Activated naive CD8-positive, alpha-beta T cell treated with anti-CD3 and anti-CD28 coated beads, Interleukin-2, amount 50 U/mL, for 16 hours (primary cell): ENCODE measurements around the gene MRPL38.

Source experiments
- DNase-seq: peaks from one replicate; pipeline ENCODE4 v3.0.0-alpha.2; 2020; ENCODE audit warnings: low read depth, low spot score

MRPL38 gene

DNA sequence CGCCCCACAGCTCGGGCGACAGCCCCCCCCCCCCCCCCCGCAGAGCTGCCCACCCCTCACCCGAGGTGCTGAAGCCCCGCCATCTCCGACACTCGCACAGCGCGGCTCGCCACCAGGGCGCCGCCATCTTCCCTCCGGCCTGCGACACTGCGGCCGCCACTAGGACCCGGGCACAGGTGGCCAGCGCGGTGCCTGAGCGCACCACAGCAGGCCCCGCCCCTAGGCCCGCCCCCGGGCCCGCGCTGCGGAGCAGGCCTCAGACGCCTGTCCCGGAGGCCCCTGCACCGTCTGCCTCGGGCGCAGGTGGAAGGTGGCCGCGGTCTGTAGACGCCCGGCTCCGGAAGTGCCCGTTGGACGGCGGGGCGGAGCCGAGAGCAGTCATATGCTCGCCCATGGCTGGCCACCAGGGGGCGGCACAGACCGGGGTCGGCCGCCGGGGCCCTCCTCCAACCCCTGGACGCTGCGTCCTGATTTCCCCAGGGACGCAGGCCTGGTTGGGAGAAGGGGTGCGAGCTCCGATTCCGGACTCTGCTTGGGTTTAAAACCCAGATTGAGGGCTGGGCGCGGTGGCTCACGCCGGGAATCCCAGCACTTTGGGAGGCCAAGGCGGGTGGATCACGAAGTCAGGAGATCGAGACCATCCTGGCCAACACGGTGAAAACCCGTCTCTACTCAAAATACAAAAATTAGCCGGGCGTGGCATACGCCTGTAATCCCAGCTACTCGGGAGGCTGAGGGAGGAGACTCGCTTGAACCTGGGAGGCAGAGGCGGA lies at the start of gene MRPL38:
TSS of gene MRPL38 (minus strand) at position 136 of the 773 bp plus-strand sequence. CDS start at position 127, 9 bp downstream.
- peak; percentile 90 for DNase-seq

DNA sequence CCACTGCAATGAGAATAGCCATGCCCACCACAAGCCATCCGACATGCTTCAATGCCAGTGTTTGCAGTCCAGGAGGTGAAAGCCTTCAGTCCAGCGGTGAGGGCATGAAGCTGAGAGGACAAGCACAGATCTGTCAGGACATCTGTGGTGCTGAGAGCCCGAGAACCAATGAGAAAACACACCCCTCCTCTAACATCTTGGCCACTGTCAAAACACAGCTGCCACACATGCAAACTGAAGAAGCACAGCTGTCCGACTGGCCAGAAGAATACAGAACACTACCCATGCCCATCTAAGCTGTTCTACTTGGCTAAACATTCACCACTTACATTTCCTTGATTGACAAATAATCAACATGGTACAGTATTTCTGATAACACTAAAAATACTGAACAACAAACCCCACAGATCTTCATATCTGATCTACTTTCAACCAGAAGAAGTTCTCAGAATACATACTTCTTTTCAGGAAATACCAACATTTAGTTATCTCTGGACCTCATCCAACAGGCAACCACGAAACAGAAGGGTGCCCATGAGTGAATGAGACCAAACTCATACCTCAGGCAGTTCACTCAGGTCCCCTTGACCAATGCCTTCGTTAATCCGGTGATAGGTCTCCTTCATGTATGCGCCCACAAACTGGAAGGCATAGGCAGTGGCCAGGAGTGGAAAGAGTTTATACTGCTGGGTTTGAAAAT lies 46.3 kb upstream of the MRPL38 start:
- no peak for DNase-seq

DNA sequence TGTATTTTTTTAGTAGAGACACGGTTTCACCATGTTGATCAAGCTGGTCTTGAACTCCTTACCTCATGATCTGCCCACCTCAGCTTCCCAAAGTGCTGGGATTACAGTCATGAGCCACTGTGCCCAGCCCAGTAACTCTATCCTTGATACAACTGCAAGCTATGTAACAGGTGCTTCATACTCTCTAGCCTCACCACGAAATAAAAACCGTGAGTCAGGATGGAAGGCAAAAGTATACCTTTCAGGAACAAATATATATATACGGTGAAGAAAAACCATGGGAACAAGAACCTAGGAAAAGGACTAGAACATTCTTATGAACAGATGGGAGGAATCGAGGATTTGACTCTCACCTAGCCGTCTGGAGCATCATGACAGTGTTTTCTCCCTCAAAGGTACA lies 45.7 kb upstream of the MRPL38 start:
- DNase-seq = no peak

DNA sequence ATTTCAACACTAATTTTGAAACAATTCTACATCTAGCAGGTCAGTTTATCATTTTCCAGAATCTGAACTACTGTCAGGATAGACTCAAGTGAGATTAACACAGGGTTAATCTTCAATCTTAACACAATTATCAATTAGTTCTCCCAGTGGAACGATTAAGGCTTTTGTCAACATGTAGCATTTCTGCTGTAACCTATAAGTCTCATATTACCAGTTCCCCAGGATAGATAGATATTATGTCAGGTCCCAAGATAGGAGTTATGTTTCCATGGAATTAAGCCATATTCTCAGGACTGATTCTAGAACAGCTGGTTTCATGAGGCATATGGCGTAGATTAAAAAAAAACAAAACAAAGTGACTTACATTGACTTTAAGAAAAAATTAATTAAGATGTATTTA lies 40.5 kb upstream of the MRPL38 start:
- DNase-seq = no peak

DNA sequence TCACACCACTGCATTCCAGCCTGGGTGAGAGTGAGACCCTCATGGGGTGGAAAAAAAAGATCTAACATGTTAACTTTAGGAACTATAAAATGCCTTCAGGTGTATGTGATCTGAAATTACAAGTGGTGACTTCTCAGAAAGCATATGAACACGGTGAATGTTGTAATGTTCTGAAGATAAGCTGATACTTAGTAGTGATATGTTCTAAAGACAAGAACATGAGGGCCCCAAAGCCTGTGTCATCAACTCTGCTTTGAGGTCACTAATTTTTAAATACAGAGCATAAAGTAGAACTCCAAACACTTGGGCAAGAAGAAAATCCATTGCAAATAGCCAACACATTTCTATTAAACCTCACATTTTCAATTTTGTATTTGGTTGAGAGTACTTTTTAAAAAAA lies 38.8 kb upstream of the MRPL38 start:
- DNase-seq = no peak

DNA sequence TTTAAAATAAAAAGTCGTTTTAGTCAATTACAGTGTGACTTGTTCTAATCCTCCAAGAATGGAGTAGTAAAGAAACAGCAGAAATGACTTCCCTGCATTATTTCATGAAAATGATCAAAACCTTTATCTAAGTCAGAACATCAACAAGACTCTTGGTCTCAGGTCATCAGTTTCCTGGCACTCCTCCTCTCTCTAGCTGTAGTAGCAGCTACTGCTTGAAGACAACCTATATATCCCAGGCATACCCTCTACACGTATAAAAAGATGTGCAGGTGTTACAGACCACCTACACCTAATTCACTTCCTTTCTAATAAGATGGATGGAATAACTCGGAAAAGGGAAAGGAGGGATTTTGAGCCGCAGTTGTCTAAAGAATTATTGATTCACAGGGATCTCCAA lies 37.8 kb upstream of the MRPL38 start:
- DNase-seq = no peak

DNA sequence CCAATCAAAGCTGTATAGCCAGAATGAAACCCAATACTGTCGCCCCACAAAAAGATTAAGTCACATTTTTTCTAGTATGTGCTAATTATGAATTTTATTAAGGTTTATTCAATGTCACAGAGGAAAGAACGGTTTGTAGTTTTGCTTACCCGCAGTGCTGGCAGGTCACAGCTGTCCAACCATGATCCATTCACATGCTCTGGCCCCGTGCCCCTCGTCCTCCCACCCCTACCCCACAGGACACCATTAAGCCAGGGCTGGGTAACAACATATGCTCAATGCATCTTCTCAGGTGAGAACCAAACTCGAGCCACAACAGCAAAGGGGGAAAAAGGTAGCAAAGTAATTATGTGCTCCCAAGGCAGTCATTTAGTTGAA lies 36.7 kb upstream of the MRPL38 start:
- DNase-seq = no peak

DNA sequence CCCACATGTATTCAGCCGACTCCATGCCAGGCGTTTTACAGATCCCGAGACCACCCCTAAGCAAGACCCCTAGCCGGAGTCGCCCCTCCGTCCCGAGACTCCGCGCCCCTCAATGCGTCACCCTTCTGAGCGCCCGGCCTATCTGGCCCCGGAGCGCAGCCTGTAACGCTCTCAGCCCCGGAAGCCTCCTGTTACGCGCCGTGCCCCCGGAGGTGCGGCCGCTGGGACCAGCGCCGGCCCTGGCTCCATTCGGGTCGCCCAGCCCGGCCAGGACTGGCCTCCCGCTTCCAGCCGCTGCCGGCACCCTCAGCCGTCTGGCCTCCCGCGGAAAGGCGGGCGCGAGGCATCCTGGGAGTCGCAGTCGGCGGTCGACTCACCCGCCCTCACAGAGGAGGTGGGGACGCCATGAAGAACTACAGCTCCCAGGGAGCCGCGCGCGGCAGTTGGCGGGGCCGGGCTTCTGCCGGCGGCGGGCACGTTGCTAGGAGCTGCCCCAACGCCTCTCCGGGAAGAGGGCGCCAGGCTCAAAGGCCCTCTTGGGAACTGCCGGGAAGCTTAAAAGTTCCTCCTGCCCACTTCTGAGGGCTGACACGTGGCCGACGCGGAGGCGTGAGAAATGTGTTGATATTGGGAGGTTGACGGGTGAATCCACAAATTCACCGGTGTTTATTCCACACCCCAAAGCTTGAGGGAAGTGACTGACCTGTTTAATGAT lies 36.2 kb upstream of the MRPL38 start, which contains the start of gene FBF1:
TSS of gene FBF1 (minus strand) at position 316 of the 715 bp plus-strand sequence. CDS start 2,893 bp downstream, outside the sequence.
- peak; percentile 67 for DNase-seq

DNA sequence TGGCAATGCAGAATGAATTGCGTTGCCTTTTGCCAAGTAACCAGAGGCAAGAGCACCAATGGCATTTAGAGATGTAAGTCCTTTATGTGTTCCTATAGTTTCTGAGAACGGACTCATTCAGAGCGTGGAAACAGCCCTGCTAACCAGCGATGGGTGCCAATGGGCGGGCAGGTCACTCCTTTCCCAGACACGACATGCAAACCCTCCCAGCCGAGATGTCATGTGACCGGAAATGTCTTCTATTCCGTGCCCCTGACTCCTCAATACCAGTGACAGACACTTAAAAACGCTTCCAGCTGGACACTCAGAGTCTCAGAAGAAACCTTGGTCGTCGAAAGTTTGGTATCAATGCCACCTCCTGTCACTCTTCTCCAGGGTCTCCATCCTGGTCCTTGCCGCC lies 33.0 kb upstream of the MRPL38 start:
- DNase-seq = no peak

DNA sequence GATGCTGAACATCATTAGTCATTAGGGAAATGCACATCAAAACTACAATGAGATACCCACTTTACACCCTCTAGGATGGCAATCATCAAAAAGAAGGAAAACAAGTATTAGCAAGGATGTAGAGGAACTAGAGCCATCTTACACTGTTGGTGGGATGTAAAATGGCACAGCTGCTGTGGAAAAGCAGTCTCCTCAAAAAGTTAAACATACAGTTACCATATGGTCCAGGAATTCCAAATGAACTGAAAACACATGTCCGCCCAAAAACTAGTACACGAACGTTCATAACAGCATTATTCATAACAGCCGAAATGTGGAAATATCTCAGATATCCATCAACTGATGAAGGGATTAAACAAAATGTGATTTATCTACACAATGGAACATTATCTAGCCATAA lies 29.1 kb upstream of the MRPL38 start:
- DNase-seq = no peak

DNA sequence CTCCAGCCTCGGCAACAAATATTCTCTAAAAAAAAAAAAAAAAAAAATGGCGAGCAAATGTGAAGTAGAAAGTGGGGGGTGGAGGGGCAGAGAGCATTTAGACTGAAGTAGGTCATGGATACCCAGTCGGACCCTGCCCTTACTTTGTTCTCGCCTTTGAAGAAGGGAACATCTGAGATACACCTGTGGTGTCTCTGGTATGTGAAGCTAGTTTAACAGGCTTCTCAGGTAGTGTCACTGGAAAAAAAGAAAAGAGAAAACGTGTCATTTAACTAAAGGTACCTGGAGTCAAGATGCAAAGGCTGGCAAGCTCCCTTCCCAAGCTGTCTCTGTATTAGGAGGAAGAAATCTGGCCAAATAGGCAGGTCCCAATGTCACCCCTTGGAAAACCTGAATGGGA lies 28.2 kb upstream of the MRPL38 start:
- DNase-seq = no peak

DNA sequence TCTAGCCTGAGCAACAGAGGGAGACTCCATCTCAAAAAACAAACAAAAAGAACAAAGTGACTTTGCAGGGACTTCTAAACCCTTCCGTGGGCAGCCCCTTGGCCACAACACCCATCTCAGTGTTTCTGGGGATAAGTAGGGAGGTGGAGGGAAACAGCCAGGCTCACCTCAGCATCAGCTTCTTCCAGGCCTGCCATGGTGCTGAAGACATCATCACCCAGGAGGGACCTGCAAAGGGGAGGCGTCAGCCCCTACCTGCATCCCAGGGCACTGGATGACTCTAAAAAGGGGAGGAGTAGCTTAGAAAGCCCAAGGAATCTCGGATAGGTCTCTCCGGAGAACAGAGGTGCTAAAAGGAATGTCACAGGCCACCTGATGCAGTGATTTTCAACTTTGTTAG lies 26.4 kb upstream of the MRPL38 start:
- DNase-seq = no peak

DNA sequence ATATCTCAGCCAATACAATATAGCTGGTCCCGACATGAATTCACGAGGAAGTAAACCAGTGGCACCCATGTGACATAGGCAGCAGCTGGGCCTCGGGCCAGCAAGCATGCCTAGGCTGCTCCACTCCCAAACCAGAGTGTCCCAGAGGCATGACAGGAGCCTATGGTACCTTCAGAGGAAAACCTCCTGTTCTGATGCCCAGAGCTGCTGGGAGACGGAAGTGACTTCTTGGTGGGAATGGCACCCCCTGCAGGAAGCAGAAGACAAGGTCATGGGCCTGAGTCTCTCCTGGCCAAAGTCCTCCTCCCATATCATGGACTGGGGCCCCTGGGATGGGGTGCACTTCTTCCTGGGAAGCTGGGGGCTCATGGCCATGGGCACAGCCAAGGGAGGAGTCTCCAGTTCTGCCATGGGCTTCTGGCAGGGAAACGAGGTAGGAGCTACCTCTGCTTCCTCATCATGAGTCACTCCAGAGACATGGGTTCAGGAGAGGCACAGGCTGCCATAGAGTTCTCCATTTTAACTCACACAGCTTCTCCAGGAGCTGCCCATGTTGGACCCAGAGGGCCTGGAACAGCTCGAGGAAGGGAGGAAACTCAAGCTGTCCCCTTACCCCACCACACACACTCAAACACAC lies 22.7 kb upstream of the MRPL38 start:
- DNase-seq = no peak

DNA sequence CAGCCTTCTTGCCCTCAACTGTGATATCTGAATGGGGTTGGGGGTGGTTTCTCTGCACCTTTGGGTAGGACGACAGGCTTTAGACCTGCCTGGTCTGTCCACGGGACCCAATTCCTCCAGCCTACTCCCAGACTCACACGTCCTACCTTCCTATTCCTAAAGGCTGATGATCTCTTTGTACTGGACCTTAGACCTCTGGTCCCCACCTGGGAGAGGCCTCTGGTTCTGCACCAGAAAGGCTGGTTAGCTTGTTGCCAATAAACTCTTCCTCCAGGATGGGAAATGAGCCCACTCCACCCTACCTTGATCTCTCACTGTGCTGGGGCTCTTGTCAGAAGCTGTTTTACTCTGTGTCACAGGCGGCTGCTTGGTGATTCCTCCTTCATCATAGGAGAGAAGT lies 21.8 kb upstream of the MRPL38 start:
- no peak for DNase-seq

DNA sequence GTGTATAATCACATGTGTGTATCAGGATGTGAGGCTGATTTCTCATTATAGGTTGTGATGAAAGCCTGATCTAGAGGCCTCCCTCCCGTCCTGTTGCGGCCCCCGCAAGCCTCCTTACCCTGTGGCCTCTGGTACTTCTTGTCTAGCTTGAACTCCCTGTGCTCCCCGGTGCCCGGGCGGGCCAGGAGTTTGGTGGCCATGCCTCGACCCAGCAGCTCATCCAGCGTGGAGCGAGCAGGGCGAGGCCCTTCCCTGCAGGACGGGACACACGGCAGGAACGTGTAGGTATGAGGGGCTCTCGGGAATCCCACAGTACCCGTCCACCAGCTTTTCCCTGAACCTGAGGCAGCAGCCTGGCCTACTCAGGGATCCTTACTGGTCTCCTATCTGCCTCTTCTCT lies 21.2 kb upstream of the MRPL38 start:
- no peak for DNase-seq

DNA sequence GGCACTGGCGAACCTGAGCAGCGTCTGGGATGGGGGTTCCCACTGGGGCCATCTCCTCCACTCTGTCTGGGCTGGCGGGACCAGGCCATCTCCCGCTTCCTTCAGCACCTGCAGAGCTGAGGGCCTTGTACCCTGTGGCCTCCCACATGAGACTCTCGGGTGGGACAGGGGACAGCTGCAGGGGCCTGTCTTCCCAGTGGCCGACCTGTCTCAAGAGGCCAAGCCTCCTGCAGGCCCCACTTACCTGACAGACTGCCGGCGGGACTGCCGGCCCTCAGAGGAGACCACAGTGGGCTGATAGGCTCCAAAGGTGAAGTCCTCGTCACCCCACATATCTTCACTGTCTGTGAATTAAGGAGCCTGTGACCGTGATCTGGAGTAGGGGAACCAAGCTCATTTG lies 20.4 kb upstream of the MRPL38 start:
- no peak for DNase-seq

DNA sequence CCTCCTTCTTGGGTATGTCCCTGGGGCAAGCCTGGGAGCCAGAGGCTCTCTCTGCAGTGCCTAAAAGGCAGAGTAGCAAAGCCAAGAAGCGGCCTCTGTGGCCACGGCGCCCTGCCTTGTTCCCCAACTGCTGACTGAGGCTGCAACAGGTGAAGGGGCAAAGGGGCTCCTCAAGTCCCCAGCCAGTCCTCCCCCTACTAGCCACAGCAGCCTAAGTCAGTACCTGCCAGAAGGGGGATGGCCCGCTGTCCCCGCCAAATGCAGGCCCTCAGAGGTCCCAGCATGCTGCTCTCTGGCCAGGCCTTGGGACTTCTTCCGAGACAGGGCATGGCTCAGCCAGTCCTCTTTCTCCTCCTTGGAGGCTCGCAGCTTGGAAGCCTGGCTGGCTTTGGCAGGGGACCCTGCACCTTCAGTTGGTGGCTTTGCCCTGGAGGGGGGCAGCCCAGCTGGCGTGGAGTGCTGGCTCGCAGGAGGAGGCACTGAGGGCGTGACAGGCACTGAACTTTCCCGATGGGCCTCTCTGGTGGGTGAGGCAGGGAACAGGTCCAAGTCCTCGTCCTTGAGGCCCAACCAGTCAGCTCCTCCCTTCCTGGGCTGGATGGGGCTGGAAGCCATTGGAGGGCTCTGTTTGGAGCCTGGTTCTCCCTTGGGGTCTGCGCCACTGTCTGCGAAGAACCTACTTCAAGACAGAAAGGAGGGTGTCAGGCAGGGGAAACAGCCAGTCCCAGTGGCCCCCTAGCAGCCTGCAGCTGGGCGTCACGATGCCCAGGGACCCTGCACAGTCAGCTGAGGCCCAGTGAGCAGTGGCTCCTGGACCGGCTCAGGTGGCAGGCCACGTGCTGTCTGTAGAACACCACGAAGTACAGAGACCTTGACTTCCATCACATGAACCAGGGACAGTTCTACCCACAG lies 18.5 kb upstream of the MRPL38 start:
- DNase-seq = no peak

DNA sequence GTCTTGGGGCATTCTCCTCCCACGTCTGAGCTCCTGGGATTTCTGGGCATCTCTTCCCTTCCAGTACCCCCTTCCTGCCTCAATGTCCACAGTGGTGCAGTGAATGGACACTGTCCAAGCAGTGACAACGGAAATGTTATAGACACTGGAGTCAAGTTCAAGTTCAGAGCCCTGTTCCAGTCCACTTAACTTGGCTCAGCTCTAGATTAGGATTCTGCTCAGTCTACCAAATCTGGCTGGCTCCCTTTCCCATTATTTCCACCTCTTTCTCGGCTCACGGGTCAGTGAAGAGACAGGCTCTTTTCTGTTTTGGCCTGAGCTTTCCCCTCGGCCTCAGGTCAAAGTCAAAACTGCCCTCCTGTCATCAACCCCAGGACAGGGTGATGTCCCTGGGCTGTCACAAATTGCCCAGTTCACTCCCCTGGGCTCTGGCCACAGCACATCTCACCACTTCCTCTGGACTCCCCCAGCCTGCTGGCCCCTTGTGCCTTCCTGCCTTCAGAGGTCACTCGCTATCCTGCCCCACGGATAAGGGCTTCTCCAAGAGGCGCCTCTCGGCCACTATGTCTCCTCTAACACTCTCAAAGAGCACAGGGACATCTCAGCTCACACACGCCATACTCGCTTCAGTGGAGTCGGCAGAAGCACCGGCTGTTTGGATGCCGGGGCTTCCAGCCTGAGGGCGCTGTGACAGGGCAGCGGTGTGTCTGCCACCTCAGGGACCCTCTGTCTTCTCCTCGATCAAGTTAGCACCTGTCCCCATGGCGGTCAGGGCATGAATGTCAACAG lies 17.7 kb upstream of the MRPL38 start:
- DNase-seq = no peak

DNA sequence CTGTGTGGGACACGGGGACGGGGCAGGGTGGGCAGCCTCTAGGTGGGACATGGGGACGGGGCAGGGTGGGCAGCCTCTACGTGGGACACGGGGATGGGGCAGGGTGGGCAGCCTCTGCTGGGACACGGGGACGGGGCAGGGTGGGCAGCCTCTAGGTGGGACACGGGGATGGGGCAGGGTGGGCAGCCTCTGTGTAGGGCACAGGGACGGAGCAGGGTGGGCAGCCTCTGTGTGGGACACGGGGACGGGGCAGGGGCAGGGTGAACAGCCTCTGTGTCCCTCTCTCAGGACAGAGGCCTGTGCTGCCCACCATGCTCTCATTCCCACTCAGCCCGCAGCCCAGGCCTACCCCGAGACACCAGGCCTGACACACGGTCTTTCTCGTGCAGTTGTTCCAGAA lies 16.9 kb upstream of the MRPL38 start:
- no peak for DNase-seq

DNA sequence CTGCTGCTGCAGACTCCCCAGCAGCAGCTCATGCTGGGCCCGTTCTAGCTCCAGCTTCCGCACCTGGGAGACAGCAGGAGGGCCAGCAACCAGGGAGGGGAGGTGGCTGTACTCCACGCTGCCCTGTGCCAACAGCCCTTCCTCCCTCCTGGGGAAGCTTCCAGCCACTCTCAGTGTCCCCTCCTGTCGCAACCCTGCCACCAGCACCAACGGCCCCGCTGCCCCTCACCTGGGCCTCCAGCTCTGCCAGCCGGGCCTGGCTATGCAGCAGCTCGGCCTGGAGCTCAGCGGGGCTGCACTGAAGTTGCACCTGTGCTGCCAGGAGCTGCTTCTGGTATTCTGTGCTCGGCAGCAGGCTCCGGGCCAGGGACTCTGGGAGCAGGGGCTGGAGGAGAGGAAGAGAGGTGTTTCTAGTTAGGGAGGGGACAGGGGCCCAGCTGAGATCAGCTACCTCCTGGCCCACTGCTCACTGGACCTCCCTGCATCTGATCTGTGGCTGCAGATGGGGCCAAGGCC lies 15.4 kb upstream of the MRPL38 start:
- DNase-seq = no peak
